Neural progenitor cell (in vitro differentiated cells): ENCODE measurements around the gene CBLB. TPM values are rescaled to one million over a fixed set of nuclear protein-coding genes. Genes with fewer than 3 reads are reported as not detected.

Source experiments
- DNase-seq: peaks from one replicate; pipeline ENCODE4 v3.0.0-alpha.2; 2016; ENCODE audit warnings: low spot score
- H2AFZ ChIP-seq: fragments of 200-600 bp; sonication (generic); replicated peaks from 2 replicates; pipeline ENCODE4 v1.6.1; 2016; ENCODE audit warnings: antibody characterized with exemption
- H3F3A ChIP-seq: fragments of 200-600 bp; sonication (generic); 2 replicates; pipeline ENCODE4 v1.6.1; 2016; ENCODE audit warnings: antibody characterized with exemption, low read depth
- H3K27ac ChIP-seq: fragments of 200-600 bp; sonication (generic); 2 replicates; pipeline ENCODE4 v1.5.1; 2016; ENCODE audit warnings: mild to moderate bottlenecking
- H3K27me3 ChIP-seq: fragments of 200-600 bp; sonication (generic); 2 replicates; pipeline ENCODE4 v1.6.1; 2016; ENCODE audit warnings: mild to moderate bottlenecking, moderate library complexity
- H3K36me3 ChIP-seq: fragments of 200-600 bp; sonication (generic); 2 replicates; pipeline ENCODE4 v1.5.1; 2016
- H3K4me1 ChIP-seq: fragments of 200-600 bp; sonication (generic); 2 replicates; pipeline ENCODE4 v1.6.1; 2016; ENCODE audit warnings: mixed run types
- H3K4me2 ChIP-seq: fragments of 200-600 bp; sonication (generic); 2 replicates; pipeline ENCODE4 v1.6.1; 2016
- H3K4me3 ChIP-seq: fragments of 200-600 bp; sonication (generic); 2 replicates; pipeline ENCODE4 v1.5.1; 2016
- H3K79me2 ChIP-seq: fragments of 200-600 bp; sonication (generic); 2 replicates; pipeline ENCODE4 v1.6.1; 2016; ENCODE audit warnings: low read depth
- H3K9ac ChIP-seq: fragments of 200-600 bp; sonication (generic); 2 replicates; pipeline ENCODE4 v1.6.1; 2016
- H3K9me3 ChIP-seq: fragments of 200-600 bp; sonication (generic); 2 replicates; pipeline ENCODE4 v1.5.1; 2016; ENCODE audit warnings: low read depth
- H4K20me1 ChIP-seq: fragments of 200-600 bp; sonication (generic); 2 replicates; pipeline ENCODE4 v1.6.1; 2016; ENCODE audit warnings: low read depth
- H3K27ac Mint-ChIP-seq: 3 replicates; pipeline ENCODE4 v1.8.0; 2021; ENCODE audit warnings: mixed read lengths
- H3K27me3 Mint-ChIP-seq: 2 replicates; pipeline ENCODE4 v1.8.0; 2022; ENCODE audit warnings: low read depth, mild to moderate bottlenecking, inconsistent platforms, moderate library complexity, mixed read lengths; ENCODE audit not compliant: insufficient read depth
- H3K36me3 Mint-ChIP-seq: 3 replicates; pipeline ENCODE4 v1.8.0; 2021; ENCODE audit warnings: mixed read lengths
- H3K4me1 Mint-ChIP-seq: 3 replicates; pipeline ENCODE4 v1.8.0; 2021; ENCODE audit warnings: mixed read lengths
- H3K4me3 Mint-ChIP-seq: 3 replicates; pipeline ENCODE4 v1.8.0; 2021; ENCODE audit warnings: mild to moderate bottlenecking, moderate library complexity, mixed read lengths
- H3K9me3 Mint-ChIP-seq: 3 replicates; pipeline ENCODE4 v1.8.0; 2020; ENCODE audit warnings: mixed read lengths
- CTCF ChIP-seq: fragments of 200-600 bp; sonication (generic); IDR thresholded peaks from 2 replicates; pipeline ENCODE4 v1.5.1; 2017; ENCODE audit warnings: antibody characterized with exemption, mild to moderate bottlenecking
- EZH2 ChIP-seq: fragments of 200-600 bp; sonication (generic); IDR thresholded peaks from 2 replicates; pipeline ENCODE4 v1.6.1; 2017; ENCODE audit warnings: antibody characterized with exemption, mild to moderate bottlenecking, moderate library complexity
- EZH2phosphoT487 ChIP-seq: fragments of 200-600 bp; sonication (generic); IDR thresholded peaks from 2 replicates; pipeline ENCODE4 v1.6.1; 2017; ENCODE audit warnings: antibody characterized with exemption
- total RNA-seq: library from RNA; depleted of rRNA; stranded (reverse); fragments of >200 nt; gene quantifications from 2 replicates; pipeline ENCODE4 v1.2.3, GENCODE V29; 2015; ENCODE audit warnings: low replicate concordance

Gene CBLB
- total RNA-seq, 1 donor from 2014 or later, result 105 TPM

GRCh38 chr3:105791131-105791530 is 77.7 kb downstream of the CBLB start:
- H2AFZ ChIP-seq, result no peak overlapping the region
- H3K4me3 ChIP-seq, result no peak overlapping the region
- Mint-ChIP-seq H3K27me3 (peaks cover 2% of the 10 kb centered on the region), H3K4me1 (peaks cover 12% of the 10 kb centered on the region), H3K4me3 (no peak overlapping the region), H3K36me3 (peaks cover 9% of the 10 kb centered on the region), H3K27ac (no peak overlapping the region), H3K9me3 (peaks cover 5% of the 10 kb centered on the region)
- peaks cover 48% of the 10 kb centered on the region for H3K4me1 ChIP-seq
- no peak for DNase-seq
- no peak overlapping the region for H3K4me2 ChIP-seq
- H3K27ac ChIP-seq, result no peak overlapping the region
- H3K36me3 ChIP-seq, result no peaks in the 10 kb centered on the region
- H3K9ac ChIP-seq, result no peak overlapping the region
- H3K79me2 ChIP-seq, result peaks cover 100% of the 10 kb centered on the region
- TF ChIP-seq EZH2phosphoT487, result no peak
- no peaks in the 10 kb centered on the region for H3F3A ChIP-seq
- H3K9me3 ChIP-seq, result no peaks in the 10 kb centered on the region
- peaks cover 26% of the 10 kb centered on the region for H4K20me1 ChIP-seq
- H3K27me3 ChIP-seq, result no peaks in the 10 kb centered on the region

DNA sequence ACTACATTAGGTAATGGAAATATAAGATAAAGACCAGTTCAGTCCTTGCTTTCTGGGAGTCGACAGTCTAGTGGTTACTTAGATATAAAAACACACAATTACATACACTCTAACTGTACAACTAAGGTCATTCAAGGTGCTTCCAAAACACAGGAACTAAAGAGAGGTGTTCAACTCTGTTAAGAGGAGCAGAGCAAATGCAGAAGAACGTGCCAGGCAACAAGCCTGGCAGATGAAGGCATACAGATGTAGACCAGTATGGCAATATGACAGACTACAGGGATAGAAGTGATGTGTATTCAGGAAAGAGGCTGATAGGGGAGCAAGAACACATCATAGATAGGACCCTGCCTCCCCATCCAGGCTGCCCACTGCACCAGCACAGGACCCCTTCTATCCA is 78.3 kb downstream of the CBLB start:
- H4K20me1 ChIP-seq, result peaks cover 29% of the 10 kb centered on the region
- H3K27me3 ChIP-seq, result no peaks in the 10 kb centered on the region
- peaks cover 49% of the 10 kb centered on the region for H3K4me1 ChIP-seq
- H3K9ac ChIP-seq, result no peak overlapping the region
- H3K79me2 ChIP-seq, result peaks cover 100% of the 10 kb centered on the region
- H3K36me3 Mint-ChIP-seq, result peaks cover 7% of the 10 kb centered on the region
- H3K4me1 Mint-ChIP-seq, result peaks cover 12% of the 10 kb centered on the region
- no peaks in the 10 kb centered on the region for H3F3A ChIP-seq
- no peak overlapping the region for H3K4me3 ChIP-seq
- TF ChIP-seq EZH2phosphoT487 (no peak), EZH2 (no peak), CTCF (no peak)
- no peak for DNase-seq
- H3K4me2 ChIP-seq, result no peak overlapping the region
- H3K9me3 Mint-ChIP-seq, result peaks cover 3% of the 10 kb centered on the region
- no peaks in the 10 kb centered on the region for H3K9me3 ChIP-seq
- no peak overlapping the region for H2AFZ ChIP-seq
- no peaks in the 10 kb centered on the region for H3K36me3 ChIP-seq
- no peak overlapping the region for H3K4me3 Mint-ChIP-seq
- no peaks in the 10 kb centered on the region for H3K27me3 Mint-ChIP-seq
- H3K27ac Mint-ChIP-seq, result no peak overlapping the region
- no peak overlapping the region for H3K27ac ChIP-seq

DNA sequence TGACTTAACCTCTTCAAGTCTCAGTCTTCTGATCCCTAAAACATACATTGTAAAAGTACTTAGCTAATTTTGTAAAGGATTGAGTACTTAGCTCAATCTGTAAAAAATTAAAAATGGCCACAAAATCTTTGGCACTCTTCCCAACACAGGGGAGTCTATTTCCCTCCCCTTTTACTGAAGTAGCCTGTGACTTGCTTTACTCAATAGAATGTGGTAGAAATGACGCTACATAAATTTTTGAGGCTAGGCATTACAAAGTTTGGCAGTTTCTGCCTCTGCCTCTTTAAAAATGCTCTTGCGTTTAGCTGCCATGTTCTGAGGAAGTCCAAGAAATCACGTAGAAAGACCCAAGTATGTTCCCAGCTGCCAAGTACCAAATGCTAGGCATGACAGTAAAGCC is 80.2 kb downstream of the CBLB start:
- Histone ChIP-seq H3K27ac (no peak overlapping the region), H3K4me3 (no peak overlapping the region), H3K4me1 (peaks cover 46% of the 10 kb centered on the region), H3K9me3 (no peaks in the 10 kb centered on the region), H3K36me3 (no peaks in the 10 kb centered on the region), H3K27me3 (no peaks in the 10 kb centered on the region), H3K4me2 (no peak overlapping the region), H4K20me1 (peaks cover 37% of the 10 kb centered on the region), H2AFZ (no peak overlapping the region), H3K9ac (no peak overlapping the region), H3F3A (no peaks in the 10 kb centered on the region), H3K79me2 (peaks cover 100% of the 10 kb centered on the region)
- no peaks in the 10 kb centered on the region for H3K27me3 Mint-ChIP-seq
- H3K27ac Mint-ChIP-seq, result no peak overlapping the region
- no peak for DNase-seq
- H3K36me3 Mint-ChIP-seq, result peaks cover 5% of the 10 kb centered on the region
- H3K4me1 Mint-ChIP-seq, result peaks cover 12% of the 10 kb centered on the region
- no peaks in the 10 kb centered on the region for H3K9me3 Mint-ChIP-seq
- H3K4me3 Mint-ChIP-seq, result no peak overlapping the region
- TF ChIP-seq EZH2 (no peak), EZH2phosphoT487 (no peak), CTCF (no peak)

DNA sequence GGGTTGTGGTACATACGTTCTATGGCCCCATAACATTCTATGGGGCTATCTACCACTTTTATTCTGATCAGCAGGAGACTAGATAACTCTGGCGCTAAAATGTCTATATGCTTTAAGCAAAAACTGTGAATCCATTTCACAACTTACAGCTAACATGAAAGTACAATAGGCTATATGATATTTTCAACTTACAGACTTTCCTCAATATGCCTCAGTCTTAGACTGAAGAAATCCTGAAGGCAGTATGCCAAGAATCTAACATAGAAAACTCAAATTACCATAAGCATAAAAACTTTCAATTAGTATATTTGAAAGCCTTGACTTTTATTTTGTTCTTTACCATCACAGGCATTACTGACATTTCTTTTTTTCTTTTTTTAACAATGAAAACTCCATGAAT is 81.4 kb downstream of the CBLB start:
- no peak overlapping the region for H3K4me2 ChIP-seq
- H3K4me3 ChIP-seq, result no peak overlapping the region
- H3K27ac Mint-ChIP-seq, result no peak overlapping the region
- no peak overlapping the region for H3K27ac ChIP-seq
- H3F3A ChIP-seq, result no peaks in the 10 kb centered on the region
- H3K4me3 Mint-ChIP-seq, result no peak overlapping the region
- no peaks in the 10 kb centered on the region for H3K27me3 Mint-ChIP-seq
- H3K27me3 ChIP-seq, result no peaks in the 10 kb centered on the region
- H3K4me1 Mint-ChIP-seq, result peaks cover 3% of the 10 kb centered on the region
- H3K9me3 Mint-ChIP-seq, result no peaks in the 10 kb centered on the region
- no peak overlapping the region for H2AFZ ChIP-seq
- peaks cover 38% of the 10 kb centered on the region for H3K4me1 ChIP-seq
- no peak for TF ChIP-seq EZH2
- TF ChIP-seq CTCF, result no peak
- no peak for TF ChIP-seq EZH2phosphoT487
- no peak for DNase-seq
- H3K9ac ChIP-seq, result no peak overlapping the region
- no peaks in the 10 kb centered on the region for H3K9me3 ChIP-seq
- H4K20me1 ChIP-seq, result peaks cover 26% of the 10 kb centered on the region
- H3K79me2 ChIP-seq, result peaks cover 100% of the 10 kb centered on the region
- no peaks in the 10 kb centered on the region for H3K36me3 ChIP-seq
- H3K36me3 Mint-ChIP-seq, result peaks cover 5% of the 10 kb centered on the region
